Prostate gland (tissue), 2 donors: ENCODE data around the gene GJB5. TPM values are rescaled to one million over a fixed set of nuclear protein-coding genes. Genes with fewer than 3 reads are reported as not detected.

Experiments
- DNase-seq: peaks from one replicate; pipeline ENCODE4 v3.0.0-alpha.2; 2019; ENCODE audit warnings: low spot score
- H3K27ac ChIP-seq, 2 donors: fragments of 200-600 bp; sonication (generic); 2 replicates each; pipeline ENCODE4 v1.5.1; 2017 to 2019
- H3K27me3 ChIP-seq: fragments of 200-600 bp; sonication (generic); replicated peaks from 2 replicates; pipeline ENCODE4 v1.5.1; 2019; ENCODE audit not compliant: insufficient read depth
- H3K36me3 ChIP-seq, 2 donors: fragments of 200-600 bp; sonication (generic); 1 replicate in 1 of 2; 2 replicates in 1 of 2; pipeline versions ENCODE4 v1.5.1 to v1.8.1; 2017 to 2019
- H3K4me1 ChIP-seq: fragments of 200-600 bp; sonication (generic); replicated peaks from 2 replicates; pipeline ENCODE4 v1.5.1; 2019
- H3K4me3 ChIP-seq, 2 donors: fragments of 200-600 bp; sonication (generic); 2 replicates each; pipeline ENCODE4 v1.5.1; 2017 to 2019
- H3K9me3 ChIP-seq: fragments of 200-600 bp; sonication (generic); 2 replicates; pipeline ENCODE4 v1.5.1; 2017
- POLR2A ChIP-seq: fragments of 450-650 bp; IDR thresholded peaks from one replicate; pipeline ENCODE4 v1.6.1; 2016; ENCODE audit warnings: antibody characterized with exemption, mild to moderate bottlenecking
- POLR2AphosphoS5 ChIP-seq: sonication (generic); formaldehyde crosslinking; IDR thresholded peaks from one replicate; pipeline ENCODE4 v1.6.1; 2017; ENCODE audit warnings: antibody characterized with exemption
- WGBS: methylation state at CpG from one replicate; pipeline ENCODE4 v1.1.5; 2018; 5-methylcytosine and 5-hydroxymethylcytosine counted together
- intact Hi-C: fragments of 100-400 bp; cut with DNase I; formaldehyde crosslinking; loops from one replicate; pipeline ENCODE4 v1.14.2; 2022
- total RNA-seq, 2 donors: library from RNA; depleted of rRNA; stranded (reverse); fragments of >200 nt; gene quantifications; one replicate each; pipeline ENCODE4 v1.1.0, GENCODE V29; 2016
- TF ChIP-seq, protein P1 (sequence below), 4 experiments: fragments of 200-600 bp in 2 of 4; fragments of 450-650 bp in 2 of 4; sonication (generic) in 2 of 4; IDR thresholded peaks; 1 replicate in 3 of 4; 2 replicates in 1 of 4; pipeline ENCODE4 v1.5.1; 2016 to 2019; ENCODE audit warnings: antibody characterized with exemption in 4 of 4, mild to moderate bottlenecking in 2 of 4, moderate library complexity in 2 of 4

GJB5 gene
- total RNA-seq, 2 donors from 2014 or later, result 6.5 to 6.9 TPM

- no peak for TF ChIP-seq POLR2AphosphoS5
- no peak for TF ChIP-seq POLR2A
- TF ChIP-seq, protein P1, sequence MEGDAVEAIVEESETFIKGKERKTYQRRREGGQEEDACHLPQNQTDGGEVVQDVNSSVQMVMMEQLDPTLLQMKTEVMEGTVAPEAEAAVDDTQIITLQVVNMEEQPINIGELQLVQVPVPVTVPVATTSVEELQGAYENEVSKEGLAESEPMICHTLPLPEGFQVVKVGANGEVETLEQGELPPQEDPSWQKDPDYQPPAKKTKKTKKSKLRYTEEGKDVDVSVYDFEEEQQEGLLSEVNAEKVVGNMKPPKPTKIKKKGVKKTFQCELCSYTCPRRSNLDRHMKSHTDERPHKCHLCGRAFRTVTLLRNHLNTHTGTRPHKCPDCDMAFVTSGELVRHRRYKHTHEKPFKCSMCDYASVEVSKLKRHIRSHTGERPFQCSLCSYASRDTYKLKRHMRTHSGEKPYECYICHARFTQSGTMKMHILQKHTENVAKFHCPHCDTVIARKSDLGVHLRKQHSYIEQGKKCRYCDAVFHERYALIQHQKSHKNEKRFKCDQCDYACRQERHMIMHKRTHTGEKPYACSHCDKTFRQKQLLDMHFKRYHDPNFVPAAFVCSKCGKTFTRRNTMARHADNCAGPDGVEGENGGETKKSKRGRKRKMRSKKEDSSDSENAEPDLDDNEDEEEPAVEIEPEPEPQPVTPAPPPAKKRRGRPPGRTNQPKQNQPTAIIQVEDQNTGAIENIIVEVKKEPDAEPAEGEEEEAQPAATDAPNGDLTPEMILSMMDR (IDR thresholded peaks at IDR 0.05), result no peak
- no peak overlapping the region for H3K27ac ChIP-seq
- DNase-seq, result no peak
- intact Hi-C loops, result no loop called here
- no peaks in the 10 kb centered on the region for H3K36me3 ChIP-seq
- H3K9me3 ChIP-seq, result no peaks in the 10 kb centered on the region
- WGBS, result 38% methylated on average over 3 of the region's 3 CpGs
- no peak overlapping the region for H3K4me3 ChIP-seq
- H3K27me3 ChIP-seq, result no peaks in the 10 kb centered on the region
- H3K4me1 ChIP-seq, result no peaks in the 10 kb centered on the region
Measured at GRCh38 chr1:34739613-34740012, 15.2 kb upstream of the GJB5 start.

GRCh38 chr1:34740161-34740868, 14.5 kb upstream of the GJB5 start:
- Histone ChIP-seq H3K4me3 (no peak overlapping the region), H3K9me3 (no peaks in the 10 kb centered on the region), H3K27me3 (no peaks in the 10 kb centered on the region), H3K36me3 (no peaks in the 10 kb centered on the region), H3K4me1 (no peaks in the 10 kb centered on the region), H3K27ac (no peak overlapping the region)
- TF ChIP-seq POLR2AphosphoS5 (no peak), POLR2A (no peak)
- TF ChIP-seq, protein P1 (IDR thresholded peaks at IDR 0.05), result no peak
- DNase-seq, result no peak
- intact Hi-C loops, result no loop called here
- WGBS, result 55% methylated on average over 18 of the region's 18 CpGs

- TF ChIP-seq POLR2AphosphoS5 (no peak), POLR2A (no peak)
- TF ChIP-seq, protein P1 (IDR thresholded peaks at IDR 0.05), result peak; percentile 78 to 89 (median 82)
- 16% methylated on average over 13 of the region's 16 CpGs for WGBS
- Histone ChIP-seq H3K27me3 (no peaks in the 10 kb centered on the region), H3K27ac (no peak overlapping the region), H3K4me3 (no peak overlapping the region), H3K9me3 (no peaks in the 10 kb centered on the region), H3K4me1 (no peaks in the 10 kb centered on the region), H3K36me3 (no peaks in the 10 kb centered on the region)
- peak; percentile 65 for DNase-seq
- intact Hi-C loops, result loop anchor here (2.0 kb wide), 1 partner anchor 1110 kb away; no protein-coding TSS in a partner anchor
Measured at GRCh38 chr1:34742667-34743270, 12.1 kb upstream of the GJB5 start.

DNA sequence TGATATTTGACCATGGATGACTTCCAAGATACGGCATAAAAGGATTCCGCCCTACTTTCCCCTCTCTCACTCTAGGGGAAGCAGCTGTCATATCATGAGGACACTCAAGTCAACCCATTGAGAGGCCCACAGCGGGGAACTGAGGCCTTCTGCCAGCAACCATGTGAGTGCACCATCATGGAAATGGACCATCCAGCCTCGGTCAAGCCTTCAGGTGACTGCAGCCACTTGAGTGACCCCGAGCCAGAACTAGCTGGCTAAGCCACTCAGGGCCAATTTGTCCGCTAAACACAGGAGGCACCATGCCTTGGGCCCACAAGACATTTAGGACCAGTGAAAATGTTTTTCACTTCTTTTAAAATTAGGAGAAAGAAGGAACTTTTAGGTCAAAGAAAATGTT, 11.1 kb upstream of the GJB5 start:
- Histone ChIP-seq H3K4me1 (no peaks in the 10 kb centered on the region), H3K27me3 (no peaks in the 10 kb centered on the region), H3K36me3 (no peaks in the 10 kb centered on the region), H3K27ac (no peak overlapping the region), H3K4me3 (no peak overlapping the region), H3K9me3 (no peaks in the 10 kb centered on the region)
- intact Hi-C loops, result loop anchor here (2.0 kb wide), 1 partner anchor 1111 kb away; no protein-coding TSS in a partner anchor
- TF ChIP-seq POLR2A, result no peak
- TF ChIP-seq, protein P1 (IDR thresholded peaks at IDR 0.05), result no peak
- no peak for TF ChIP-seq POLR2AphosphoS5
- WGBS, result 95% methylated on average over 6 of the region's 6 CpGs
- no peak for DNase-seq

GRCh38 chr1:34744851-34745250, 10.0 kb upstream of the GJB5 start:
- intact Hi-C loops, result no loop called here
- no peaks in the 10 kb centered on the region for H3K9me3 ChIP-seq
- DNase-seq, result no peak

More at GRCh38 chr1:34744851-34745250, 10.0 kb upstream of the GJB5 start:
- Histone ChIP-seq H3K4me1 (no peaks in the 10 kb centered on the region), H3K27me3 (no peaks in the 10 kb centered on the region), H3K27ac (no peak overlapping the region), H3K4me3 (no peak overlapping the region), H3K36me3 (no peaks in the 10 kb centered on the region)
- 88% methylated on average over 3 of the region's 3 CpGs for WGBS
- TF ChIP-seq, protein P1 (IDR thresholded peaks at IDR 0.05), result no peak
- no peak for TF ChIP-seq POLR2AphosphoS5
- TF ChIP-seq POLR2A, result no peak
